ENCODE results near the gene USE1.

- no peak for TF ChIP-seq HMGXB4 (CRISPR knock-in tag; IDR thresholded peaks at IDR 0.05)
- no peak for TF ChIP-seq ZNF274 (IDR thresholded peaks at IDR 0.05; ENCODE audit: borderline replicate concordance, low read depth, low read length)
- TF ChIP-seq IRF9 (tag; IDR thresholded peaks at IDR 0.05): no peak
- no peak for TF ChIP-seq CREBBP (IDR thresholded peaks at IDR 0.05; ENCODE audit: low read depth, low read length)
- TF ChIP-seq EP400 (IDR thresholded peaks at IDR 0.05): no peak
- no peak for TF ChIP-seq MED1 (CRISPR knock-in tag; IDR thresholded peaks at IDR 0.05; ENCODE audit: borderline replicate concordance)
- no peak for TF ChIP-seq ZNF318 (IDR thresholded peaks at IDR 0.05; ENCODE audit: borderline replicate concordance in 1 of 2, low read depth in 1 of 2)
- no peak for TF ChIP-seq POLR2AphosphoS2 (IDR thresholded peaks at IDR 0.05; ENCODE audit: low read length)
- no peak for TF ChIP-seq MIER1 (IDR thresholded peaks at IDR 0.05; ENCODE audit: low read depth)
- no peak for TF ChIP-seq ZNF586 (CRISPR knock-in tag; conservative IDR thresholded peaks at IDR 0.05)
These were observed 44.4 kb upstream of the USE1 start for GRCh38 chr19:17170538-17171297.

Data from K562 (cell line).